NCI-H2171 (cell line): Measurements from ENCODE around the gene ARHGAP1.
"Not testable (repeated sequence)": the region's sequence is repeated elsewhere in the genome, so short reads cannot be mapped to it uniquely, and the experiment has no call there.

ENCODE experiments used
- DNase-seq: peaks from one replicate; lab custom pipeline; 2025; lab: John Stamatoyannopoulos, UW

The ARHGAP1 gene

GRCh38 chr11:46723359-46723680, 22.9 kb upstream of the ARHGAP1 start:
- DNase-seq, result no peak

GRCh38 chr11:46722566-46723358, 22.3 kb upstream of the ARHGAP1 start:
- DNase-seq, result no peak

DNA sequence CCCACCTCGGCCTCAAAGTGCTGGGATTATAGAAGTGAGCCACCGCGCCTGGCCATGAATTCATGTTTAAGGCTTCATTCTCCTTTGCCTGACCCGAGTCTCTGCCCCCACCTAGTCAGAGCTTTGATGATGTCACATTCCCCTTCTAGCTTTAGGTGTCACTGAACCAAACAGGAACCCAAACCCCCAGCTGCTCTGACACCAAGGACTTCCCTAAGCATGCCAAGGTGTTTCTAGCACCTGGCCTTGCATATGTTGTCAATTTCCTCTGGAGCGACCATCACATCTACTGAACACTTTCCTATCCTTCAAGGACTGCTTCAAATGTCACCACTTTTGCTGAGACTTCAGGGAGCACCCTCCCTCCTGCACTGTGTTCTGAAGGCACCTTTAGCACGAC, 20.9 kb upstream of the ARHGAP1 start:
- no peak for DNase-seq

DNA sequence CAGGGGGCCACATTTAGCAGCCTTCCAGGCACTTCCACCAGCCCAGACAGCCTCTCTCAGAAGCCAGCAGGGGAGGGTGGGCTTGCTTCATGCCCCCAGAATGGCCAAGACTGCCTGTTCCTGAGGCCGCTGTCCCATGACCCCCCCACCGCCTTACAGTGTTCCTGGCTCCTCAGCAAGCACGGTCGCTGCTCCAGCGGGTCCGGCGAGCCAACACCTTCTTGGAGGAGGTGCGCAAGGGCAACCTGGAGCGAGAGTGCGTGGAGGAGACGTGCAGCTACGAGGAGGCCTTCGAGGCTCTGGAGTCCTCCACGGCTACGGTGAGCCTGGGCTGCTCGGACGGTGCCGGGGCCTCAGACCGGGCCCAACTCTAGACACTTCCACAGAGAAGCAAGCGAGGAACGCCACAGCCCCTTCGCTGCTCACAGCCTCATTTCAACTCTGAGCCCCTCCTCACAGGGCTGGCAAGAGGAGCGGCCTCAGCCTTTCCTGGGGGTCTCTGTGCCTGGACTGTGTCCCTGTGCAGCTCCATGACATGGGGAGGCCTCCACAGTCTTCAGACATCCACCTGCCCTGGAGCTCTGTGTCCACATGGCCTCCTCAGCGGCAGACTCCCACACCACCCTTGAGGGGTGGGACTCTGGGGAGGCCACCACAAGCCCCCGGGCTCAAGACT, 19.3 kb upstream of the ARHGAP1 start:
- DNase-seq, result no peak

GRCh38 chr11:46719048-46719542, 18.7 kb upstream of the ARHGAP1 start, which contains the start of gene F2:
TSS of gene F2 (plus strand) at chr11:46719213. CDS start at chr11:46719236, 23 bp downstream.
- no peak for DNase-seq

DNA sequence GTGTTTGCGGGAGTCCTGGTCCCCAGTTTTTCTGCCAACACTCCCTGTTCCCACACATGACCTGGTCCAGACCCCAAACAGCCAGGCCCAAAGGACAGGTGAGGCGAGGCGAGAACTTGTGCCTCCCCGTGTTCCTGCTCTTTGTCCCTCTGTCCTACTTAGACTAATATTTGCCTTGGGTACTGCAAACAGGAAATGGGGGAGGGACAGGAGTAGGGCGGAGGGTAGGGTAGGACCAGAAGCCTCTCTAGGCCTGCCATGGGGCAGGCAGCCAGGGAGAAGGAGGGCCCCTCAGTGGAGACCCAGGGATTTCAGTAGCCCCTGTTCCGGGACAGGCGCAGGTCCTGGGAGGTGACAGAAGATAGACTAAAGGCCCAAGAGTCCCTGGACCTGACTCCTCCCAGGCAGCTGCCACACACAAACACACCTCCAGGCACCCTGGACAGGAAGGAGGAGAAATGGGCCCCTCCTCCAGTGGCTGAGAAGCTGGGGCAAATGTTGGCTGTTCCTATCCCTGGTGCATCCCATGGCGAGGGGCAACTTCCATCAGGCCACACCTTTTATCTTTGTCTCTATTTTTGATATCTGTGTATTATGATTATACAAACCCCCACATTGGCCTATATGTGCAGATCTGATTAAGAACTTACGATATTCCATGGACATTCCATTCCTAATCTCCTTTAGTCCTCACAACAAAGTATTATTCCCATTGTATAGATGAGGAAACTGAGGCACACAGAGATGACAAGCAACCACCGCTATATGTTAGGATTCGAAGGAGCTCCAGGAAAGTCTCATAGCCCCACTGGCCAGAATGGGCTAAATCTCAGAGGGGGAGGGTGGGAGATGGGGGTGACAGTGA, 18.0 kb upstream of the ARHGAP1 start:
- no peak for DNase-seq

DNA sequence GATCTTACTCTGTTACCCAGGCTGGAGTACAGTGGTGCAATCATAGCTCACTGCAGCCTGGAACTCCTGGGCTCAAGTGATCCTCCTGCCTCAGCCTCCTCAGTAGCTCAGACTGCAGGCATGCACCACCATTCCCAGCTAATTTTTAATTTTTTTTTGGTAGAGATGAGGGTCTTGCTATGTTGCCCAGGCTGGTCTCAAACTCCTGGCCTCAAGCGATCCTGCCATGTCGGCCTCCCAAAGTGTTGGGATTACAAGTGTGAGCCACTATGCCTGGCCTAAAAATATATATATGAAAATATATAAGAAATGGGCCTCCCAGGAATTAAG, 17.4 kb upstream of the ARHGAP1 start:
- not testable (repeated sequence) for DNase-seq

- no peak for DNase-seq
Observed at GRCh38 chr11:46712874-46713576, 12.6 kb upstream of the ARHGAP1 start.

GRCh38 chr11:46711303-46711702, 10.9 kb upstream of the ARHGAP1 start:
- DNase-seq, result no peak

DNA sequence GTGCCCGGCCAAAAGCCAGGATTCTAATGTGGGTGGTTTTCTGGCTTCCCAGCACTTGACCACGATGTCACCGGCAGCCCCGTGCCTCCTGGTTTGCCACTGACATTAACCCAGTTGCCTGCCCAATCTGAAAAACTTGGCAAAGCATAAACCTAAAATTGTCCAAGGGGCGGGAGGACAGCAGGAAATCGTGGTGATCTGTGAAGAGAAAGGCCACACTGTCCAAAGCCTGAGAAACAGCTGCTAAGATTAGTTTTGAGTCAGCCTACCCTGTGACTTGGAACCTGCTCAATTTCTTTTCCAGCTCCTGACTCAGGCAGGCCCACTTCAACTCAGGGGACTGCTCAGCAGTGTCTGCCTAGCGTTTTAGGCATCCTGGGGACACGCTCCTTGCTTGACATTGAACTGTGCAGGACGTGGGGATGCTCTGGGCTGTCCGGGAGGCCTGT, 10.4 kb upstream of the ARHGAP1 start:
- DNase-seq, result no peak

DNA sequence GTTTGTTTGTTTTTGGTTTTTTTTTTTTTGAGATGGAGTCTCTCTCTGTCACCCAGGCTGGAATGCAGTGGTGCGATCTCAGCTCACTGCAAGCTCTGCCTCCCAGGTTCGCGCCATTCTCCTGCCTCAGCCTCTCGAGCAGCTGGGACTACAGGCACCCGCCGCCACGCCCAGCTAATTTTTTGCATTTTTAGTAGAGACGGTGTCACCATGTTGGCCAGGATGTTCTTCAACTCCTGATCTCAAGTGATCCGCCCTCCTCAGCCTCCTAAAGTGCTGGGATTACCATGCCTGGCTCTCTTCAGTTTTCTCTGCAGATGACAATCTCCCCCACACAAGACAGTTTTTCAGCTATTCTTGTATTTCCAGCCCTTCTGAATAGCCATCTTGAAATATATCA, 8.9 kb upstream of the ARHGAP1 start:
- DNase-seq, result not testable (repeated sequence)

GRCh38 chr11:46706886-46707285, 6.5 kb upstream of the ARHGAP1 start:
- DNase-seq, result no peak

DNA sequence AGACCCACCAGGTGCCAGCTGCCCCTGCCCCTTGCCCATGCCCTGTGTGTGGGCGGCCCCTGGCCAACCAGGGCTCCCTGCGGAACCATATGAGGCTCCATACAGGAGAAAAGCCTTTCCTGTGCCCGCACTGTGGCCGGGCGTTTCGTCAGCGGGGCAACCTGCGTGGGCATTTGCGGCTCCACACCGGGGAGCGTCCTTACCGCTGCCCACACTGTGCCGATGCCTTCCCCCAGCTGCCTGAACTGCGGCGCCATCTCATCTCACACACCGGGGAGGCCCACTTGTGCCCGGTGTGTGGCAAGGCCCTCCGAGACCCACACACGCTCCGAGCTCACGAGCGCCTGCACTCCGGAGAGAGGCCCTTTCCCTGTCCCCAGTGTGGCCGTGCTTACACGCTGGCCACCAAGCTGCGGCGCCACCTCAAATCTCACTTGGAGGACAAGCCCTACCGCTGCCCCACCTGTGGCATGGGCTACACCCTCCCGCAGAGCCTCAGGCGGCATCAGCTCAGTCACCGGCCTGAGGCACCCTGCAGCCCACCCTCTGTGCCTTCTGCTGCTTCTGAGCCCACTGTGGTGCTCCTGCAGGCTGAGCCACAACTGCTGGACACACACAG, 4.8 kb upstream of the ARHGAP1 start:
- no peak for DNase-seq

DNA sequence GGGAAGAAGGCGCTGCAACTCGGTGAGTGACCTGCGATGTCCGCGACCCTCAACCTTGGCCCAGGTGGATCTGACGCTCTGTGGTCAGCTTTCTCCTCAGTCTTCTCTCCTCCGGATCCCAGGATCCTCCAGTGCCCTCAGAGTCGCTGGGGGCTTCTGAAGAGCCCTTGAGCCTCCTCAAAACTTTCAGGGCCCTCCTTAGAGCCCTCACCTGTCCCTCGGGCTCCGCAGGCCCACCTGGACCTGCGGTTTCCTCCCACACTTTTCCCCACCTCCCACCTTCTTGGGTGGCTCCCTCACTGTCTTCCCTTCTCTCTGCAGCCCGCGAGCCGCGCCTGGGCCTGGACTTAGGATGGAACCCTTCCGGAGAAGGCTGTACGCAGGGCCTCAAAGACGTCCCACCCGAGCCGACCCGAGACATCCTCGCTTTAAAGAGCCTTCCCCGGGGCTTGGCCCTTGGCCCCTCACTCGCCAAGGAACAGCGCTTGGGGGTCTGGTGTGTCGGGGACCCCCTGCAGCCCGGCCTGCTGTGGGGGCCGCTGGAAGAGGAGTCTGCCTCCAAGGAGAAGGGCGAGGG, 747 bp upstream of the ARHGAP1 start:
- no peak for DNase-seq

GRCh38 chr11:46698597-46698996, 1.8 kb downstream of the ARHGAP1 start:
- no peak for DNase-seq

DNA sequence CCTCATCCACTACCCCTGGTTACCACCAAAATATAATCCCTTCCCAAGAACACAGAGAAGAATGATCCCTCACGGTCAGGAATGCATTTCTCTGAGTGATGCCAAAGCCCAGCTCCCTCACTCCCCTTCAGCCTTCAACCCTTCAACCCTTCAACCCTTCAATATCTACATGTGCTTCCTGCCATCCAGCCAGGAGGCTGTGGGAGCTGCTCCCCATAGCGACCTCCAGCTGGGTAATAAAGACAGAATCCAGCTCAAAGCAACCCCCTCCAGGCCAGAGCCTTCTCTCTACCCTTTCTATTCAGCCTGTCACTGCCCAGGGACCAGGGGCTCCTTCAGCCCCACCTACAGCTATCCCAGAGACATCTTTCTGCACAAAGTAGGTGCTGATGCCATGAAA, 2.7 kb downstream of the ARHGAP1 start:
- no peak for DNase-seq

GRCh38 chr11:46697303-46697702, 3.1 kb downstream of the ARHGAP1 start:
- no peak for DNase-seq

DNA sequence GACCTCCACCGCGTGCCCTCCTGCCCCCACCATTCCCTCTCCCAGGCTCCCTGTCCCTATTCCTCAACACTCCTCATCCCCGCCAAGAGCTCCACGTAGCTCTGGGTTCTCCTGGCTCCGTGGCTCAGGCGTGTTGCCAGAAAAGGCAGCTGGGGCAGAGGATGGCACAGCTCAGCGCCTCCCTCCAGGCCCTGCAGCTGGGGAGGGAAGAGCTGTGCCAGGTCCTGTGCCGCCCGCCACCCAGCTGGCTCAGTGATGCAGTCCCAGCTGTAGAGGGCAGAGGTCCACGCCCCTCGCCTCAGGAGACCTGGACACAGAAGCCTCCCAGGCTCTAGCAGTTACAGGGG, 4.2 kb downstream of the ARHGAP1 start:
- DNase-seq, result no peak

DNA sequence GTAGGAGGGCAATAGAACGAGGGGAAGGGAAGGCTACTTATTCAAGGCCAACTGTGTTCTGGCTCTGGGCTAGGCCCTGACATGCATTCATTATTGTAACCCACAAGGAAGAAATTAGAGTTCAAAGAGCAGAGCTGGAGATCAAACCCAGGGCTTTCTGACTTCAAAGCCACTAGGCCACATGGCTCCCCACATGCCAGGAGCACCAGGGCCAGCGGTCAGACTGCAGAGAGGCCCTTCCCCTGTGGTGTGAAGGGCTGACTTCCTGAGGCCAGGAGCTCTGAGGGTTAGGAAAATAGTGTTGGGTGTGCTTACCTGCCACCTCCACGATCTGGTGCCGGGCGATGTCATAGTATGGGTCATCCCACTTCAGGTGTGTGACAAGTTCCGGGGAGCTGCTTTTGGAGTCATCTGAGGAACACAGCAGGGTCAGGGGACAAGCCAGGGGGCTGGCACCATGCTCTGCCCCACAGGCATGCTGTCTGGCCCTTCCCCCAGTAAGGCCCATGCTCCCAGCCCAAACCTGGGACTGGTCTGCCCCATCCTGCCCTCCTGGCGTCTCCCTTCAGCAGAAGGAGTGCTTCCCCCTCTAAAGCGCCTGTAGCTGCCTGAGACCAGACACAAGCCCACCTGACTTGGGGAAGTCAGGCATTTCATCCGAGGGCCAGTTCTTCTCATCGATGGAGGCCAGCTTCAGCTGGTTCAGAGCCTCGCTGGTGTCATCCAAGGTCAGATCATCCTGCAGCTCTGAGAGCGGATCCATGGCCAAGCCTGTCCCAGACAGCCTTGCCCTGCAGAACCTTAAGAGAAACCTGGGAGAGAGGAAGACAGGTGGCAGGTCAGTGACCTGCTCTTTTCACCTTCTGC, 4.8 kb downstream of the ARHGAP1 start:
- no peak for DNase-seq

- DNase-seq, result no peak
Observed at GRCh38 chr11:46694607-46695006, 5.8 kb downstream of the ARHGAP1 start.
